ENCODE data around the gene HPSE2. TPM values are rescaled to one million over a fixed set of nuclear protein-coding genes. Genes with fewer than 3 reads are reported as not detected.
A peak's percentile ranks its signal among the peaks of the same experiment; 100 is the strongest.

Gene HPSE2
- total and polyA plus RNA-seq, 2 of the 8 experiments (the other 6 are each of a cell fraction or from before 2014, with no cell fraction given), result 0.41 to 0.58 TPM

GRCh38 chr10:99234041-99234790, 1.4 kb downstream of the HPSE2 start (continued):
- no peak for TF ChIP-seq GTF2F1 (IDR thresholded peaks at IDR 0.05; ENCODE audit: borderline replicate concordance, low read depth, low read length)
- TF ChIP-seq YY1 (IDR thresholded peaks at IDR 0.05; ENCODE audit: low read depth, low read length), result no peak
- TF ChIP-seq RAD21 (IDR thresholded peaks at IDR 0.05 in 1 of 2, conservative IDR thresholded peaks at IDR 0.05 in 1 of 2; ENCODE audit: low read depth in 2 of 2, low read length in 2 of 2), result no peak
- no peak for TF ChIP-seq CBX8 (IDR thresholded peaks at IDR 0.05; ENCODE audit: borderline replicate concordance, low read depth, low read length)
- TF ChIP-seq MAFK (IDR thresholded peaks at IDR 0.05; ENCODE audit: low read depth, low read length), result no peak
- TF ChIP-seq BCL11A (IDR thresholded peaks at IDR 0.05; ENCODE audit: low read depth in 2 of 2, low read length in 2 of 2), result no peak
- no peak for TF ChIP-seq JUN (IDR thresholded peaks at IDR 0.05; ENCODE audit: low read depth, low read length)
- no peak for TF ChIP-seq CTBP2 (IDR thresholded peaks at IDR 0.05; ENCODE audit: borderline replicate concordance, insufficient read depth, insufficient read length, low read length)
- TF ChIP-seq SP4 (IDR thresholded peaks at IDR 0.05; ENCODE audit: low read length), result no peak
- TF ChIP-seq POU5F1 (IDR thresholded peaks at IDR 0.05; ENCODE audit: low read depth, low read length), result no peak
- TF ChIP-seq TEAD4 (IDR thresholded peaks at IDR 0.05; ENCODE audit: low read depth, low read length), result no peak
- TF ChIP-seq EZH2 (IDR thresholded peaks at IDR 0.05; ENCODE audit: low read depth, low read length, severe bottlenecking), result peak; percentile 89
- TF ChIP-seq USF2 (IDR thresholded peaks at IDR 0.05; ENCODE audit: low read length), result no peak
- no peak for TF ChIP-seq CEBPB (IDR thresholded peaks at IDR 0.05; ENCODE audit: low read depth, low read length)
- TF ChIP-seq ATF3 (IDR thresholded peaks at IDR 0.05; ENCODE audit: insufficient read depth, low read depth, low read length), result no peak

All from H1 (cell line).